NK-92 (cell line): ENCODE measurements around the gene KNDC1.

Experiments
- DNase-seq: peaks from one replicate; lab custom pipeline; 2025; ENCODE audit not compliant: unreplicated experiment; lab: John Stamatoyannopoulos, UW

The KNDC1 gene

GRCh38 chr10:133160826-133161471, 930 bp downstream of the KNDC1 start:
- DNase-seq: no peak

GRCh38 chr10:133161486-133162109, 1.6 kb downstream of the KNDC1 start:
- DNase-seq: no peak

GRCh38 chr10:133162178-133162909, 2.3 kb downstream of the KNDC1 start:
- DNase-seq: no peak

GRCh38 chr10:133162910-133163856, 3.2 kb downstream of the KNDC1 start:
- no peak for DNase-seq

GRCh38 chr10:133163889-133164815, 4.1 kb downstream of the KNDC1 start:
- no peak for DNase-seq

DNA sequence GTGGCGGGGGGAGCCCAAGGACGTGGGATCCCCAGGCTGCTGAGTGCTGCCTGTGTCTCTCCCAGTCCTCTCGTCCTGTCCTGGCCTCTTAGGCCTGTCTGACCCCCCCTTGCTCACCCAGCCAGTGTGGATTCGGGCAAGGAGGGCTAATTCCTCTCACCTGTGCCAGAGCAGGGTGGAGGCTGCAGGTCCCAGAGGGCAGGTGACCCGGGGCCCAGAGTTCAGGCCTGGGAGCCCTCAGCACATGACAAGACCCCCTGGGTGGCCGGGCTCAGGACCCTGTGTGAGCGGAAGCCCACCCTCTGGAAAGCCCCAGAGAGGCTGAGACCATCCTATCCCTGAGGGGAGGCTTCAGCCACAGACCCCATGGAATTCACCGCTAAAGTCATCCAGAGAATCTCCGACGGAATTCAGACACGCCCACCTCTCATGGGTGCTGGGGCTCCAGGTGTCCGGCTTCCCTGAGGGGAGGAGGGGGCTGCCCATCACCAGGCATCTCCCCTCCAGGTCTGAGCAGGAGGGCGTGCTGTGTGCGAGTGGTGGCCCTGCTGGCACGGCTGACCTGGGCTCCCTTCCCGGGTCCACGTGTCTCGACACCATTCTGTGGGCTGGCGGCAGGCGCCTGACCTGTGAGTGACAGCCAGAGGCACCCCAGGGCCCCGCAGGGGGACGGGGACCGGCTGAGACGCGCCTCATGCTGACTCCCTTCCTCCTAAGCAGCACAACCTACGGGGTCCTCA, 5.0 kb downstream of the KNDC1 start:
- DNase-seq: no peak

GRCh38 chr10:133165556-133166503, 5.8 kb downstream of the KNDC1 start:
- no peak for DNase-seq

DNA sequence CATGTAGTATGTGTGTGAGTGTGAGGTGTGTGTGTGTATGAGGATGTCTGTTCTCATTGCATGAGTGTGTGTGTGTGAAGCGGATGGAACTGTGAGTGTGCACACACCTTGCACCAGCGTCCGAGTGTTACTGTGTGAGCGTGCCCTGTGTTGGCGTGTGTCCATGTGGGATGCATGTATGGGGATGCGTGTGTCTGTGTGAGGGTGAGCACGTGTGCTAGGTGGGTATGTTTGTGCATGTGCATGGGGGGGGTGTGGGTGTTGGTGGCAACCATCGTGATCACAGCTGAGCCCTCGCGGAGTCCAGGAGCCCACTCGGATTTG, 6.4 kb downstream of the KNDC1 start:
- DNase-seq: no peak

- DNase-seq: no peak
These were observed 7.0 kb downstream of the KNDC1 start for GRCh38 chr10:133166828-133167692.

GRCh38 chr10:133167693-133168616, 7.9 kb downstream of the KNDC1 start:
- no peak for DNase-seq

- DNase-seq: no peak
These were observed 8.6 kb downstream of the KNDC1 start for GRCh38 chr10:133168617-133169031.

DNA sequence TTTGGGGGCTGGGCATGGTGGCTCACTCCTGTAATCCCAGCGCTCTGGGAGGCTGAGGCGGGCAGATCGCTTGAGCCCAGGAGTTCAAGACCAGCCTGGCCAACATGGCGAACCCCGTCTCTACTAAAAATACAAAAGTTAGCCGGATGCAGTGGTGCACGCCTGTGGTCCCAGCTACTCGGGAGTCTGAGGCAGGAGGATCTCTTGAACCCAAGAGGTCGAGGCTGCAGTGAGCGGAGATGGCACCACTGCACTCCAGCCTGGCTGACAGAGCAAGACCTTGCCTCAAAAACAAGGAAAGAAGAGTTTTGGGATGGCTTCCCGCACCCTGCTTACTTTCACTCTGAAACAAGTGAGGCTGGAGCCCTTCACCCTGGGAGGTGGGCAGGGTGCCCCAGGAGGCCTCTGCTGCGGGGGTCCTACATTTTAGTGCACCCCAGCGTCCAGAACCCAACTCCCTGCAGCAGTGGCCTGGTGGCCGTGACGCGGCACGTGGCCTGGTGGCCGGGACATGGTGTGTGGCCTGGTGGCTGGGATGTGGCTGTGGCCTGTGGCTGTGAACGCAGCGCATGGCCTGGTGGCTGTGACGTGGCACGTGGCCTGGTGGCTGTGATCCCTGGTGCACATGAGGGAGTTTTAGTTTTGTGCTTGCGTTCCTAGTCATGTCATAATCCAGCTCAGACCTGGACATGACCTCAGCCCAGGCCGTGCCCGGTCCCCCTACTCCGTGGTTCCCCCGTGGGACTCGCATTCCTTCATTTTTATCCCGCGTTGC, 9.3 kb downstream of the KNDC1 start:
- no peak for DNase-seq

GRCh38 chr10:133170092-133170491, 10.1 kb downstream of the KNDC1 start:
- DNase-seq: no peak

DNA sequence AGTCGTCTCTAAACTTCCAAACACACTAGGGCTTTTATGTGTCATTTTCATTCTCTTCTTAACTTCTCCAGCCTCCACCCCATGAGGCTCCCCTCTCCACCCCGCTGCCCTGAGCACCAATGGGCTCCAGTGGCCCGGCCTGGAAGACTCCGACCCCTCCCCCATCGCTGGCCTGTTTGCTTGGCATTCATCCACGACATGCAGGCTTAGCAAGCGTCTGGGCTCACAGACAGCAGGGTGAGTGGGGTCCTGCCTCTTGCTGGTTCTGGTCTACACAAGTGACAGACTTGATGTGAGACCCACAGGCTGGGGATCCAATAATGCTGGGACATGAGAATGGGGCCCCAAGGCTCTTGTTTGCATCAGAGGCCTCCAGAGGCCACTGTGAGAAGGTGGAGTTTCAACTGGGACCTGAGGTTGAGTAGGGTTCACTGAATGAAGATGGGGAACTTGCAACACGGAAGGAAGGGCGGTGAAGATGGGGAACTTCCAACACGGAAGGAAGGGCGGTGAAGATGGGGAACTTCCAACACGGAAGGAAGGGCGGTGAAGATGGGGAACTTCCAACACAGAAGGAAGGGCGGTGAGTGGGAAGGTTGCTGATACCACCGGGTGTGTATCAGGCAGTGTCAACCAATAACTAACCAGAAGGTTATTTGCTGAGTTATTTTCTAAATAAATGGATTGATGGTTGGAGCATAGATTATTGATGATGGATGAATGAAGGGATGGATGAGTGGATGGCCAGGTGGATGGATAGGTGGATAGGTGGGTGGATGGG, 14.0 kb downstream of the KNDC1 start:
- DNase-seq: no peak

GRCh38 chr10:133174689-133175263, 14.8 kb downstream of the KNDC1 start:
- DNase-seq: no peak
